Astrocyte of the spinal cord (primary cell): ENCODE results near the gene COX15.
A peak's percentile ranks its signal among the peaks of the same experiment; 100 is the strongest.

Experiments
- DNase-seq: peaks from one replicate; pipeline ENCODE4 v3.0.0; 2011; ENCODE audit warnings: low read depth, low spot score
- H3K4me3 ChIP-seq: 2 replicates; pipeline ENCODE4 v1.5.1; 2011; ENCODE audit warnings: low read depth, mild to moderate bottlenecking, low read length, moderate library complexity
- in situ Hi-C: cut with HindIII; loops from 2 replicates; pipeline ENCODE4 v1.10.0; 2017; ENCODE audit warnings: low sequenced_read_pairs
- TF ChIP-seq, protein P1 (sequence below): IDR thresholded peaks from 2 replicates; pipeline ENCODE4 v1.5.1; 2012; ENCODE audit warnings: low read depth, mild to moderate bottlenecking, low read length, inconsistent platforms

The COX15 gene

DNA sequence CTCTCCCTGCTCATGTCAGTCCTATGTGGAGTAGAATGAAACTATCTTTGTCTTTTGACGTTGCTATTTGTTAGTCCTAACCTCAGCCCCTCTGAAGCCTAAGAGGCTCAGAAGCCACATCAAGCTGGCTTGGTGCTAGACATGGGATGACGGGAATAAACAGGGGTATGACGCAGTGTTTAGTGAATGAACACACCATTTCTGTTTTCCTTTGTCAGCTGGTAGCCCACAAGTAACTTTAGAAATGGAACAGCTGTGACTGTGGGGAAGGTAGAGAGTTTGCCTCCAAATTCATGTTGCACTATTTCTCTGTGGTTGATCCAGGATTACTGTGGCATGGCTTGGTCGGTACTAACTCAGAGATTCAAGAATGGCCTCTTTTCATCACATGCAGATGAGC, 31.3 kb downstream of the COX15 start:
- TF ChIP-seq, protein P1, sequence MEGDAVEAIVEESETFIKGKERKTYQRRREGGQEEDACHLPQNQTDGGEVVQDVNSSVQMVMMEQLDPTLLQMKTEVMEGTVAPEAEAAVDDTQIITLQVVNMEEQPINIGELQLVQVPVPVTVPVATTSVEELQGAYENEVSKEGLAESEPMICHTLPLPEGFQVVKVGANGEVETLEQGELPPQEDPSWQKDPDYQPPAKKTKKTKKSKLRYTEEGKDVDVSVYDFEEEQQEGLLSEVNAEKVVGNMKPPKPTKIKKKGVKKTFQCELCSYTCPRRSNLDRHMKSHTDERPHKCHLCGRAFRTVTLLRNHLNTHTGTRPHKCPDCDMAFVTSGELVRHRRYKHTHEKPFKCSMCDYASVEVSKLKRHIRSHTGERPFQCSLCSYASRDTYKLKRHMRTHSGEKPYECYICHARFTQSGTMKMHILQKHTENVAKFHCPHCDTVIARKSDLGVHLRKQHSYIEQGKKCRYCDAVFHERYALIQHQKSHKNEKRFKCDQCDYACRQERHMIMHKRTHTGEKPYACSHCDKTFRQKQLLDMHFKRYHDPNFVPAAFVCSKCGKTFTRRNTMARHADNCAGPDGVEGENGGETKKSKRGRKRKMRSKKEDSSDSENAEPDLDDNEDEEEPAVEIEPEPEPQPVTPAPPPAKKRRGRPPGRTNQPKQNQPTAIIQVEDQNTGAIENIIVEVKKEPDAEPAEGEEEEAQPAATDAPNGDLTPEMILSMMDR = no peak
- in situ Hi-C loops = no loop called here
- DNase-seq = no peak
- H3K4me3 ChIP-seq = no peak overlapping the region

DNA sequence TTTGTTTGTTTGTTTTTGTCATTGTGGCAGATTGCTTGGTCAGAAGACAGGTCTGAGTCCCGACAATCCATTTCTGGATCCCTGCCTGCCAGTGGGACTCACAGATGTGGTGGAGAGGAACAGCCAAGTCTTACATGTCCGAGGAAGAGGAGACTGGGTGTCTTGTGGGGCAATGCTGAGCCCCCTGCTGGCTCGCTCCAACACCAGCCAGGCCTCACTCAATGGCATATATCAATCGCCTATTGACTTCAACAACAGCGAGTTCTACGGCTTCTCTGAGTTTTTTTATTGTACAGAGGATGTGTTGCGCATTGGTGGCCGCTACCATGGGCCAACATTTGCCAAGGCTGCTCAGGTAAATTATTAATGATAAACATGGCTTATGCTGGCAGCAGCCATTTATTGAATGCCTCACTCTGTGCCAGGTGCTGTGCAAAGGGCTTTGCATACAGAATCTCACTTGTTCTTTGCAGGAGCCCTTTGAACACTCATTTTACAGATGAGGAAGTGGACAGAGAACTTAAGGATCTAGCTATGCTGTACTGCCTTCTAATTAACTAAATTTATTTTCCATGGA, 33.3 kb downstream of the COX15 start:
- in situ Hi-C loops = no loop called here
- no peak overlapping the region for H3K4me3 ChIP-seq
- DNase-seq = no peak
- TF ChIP-seq, protein P1 = no peak

- H3K4me3 ChIP-seq = no peak overlapping the region
- in situ Hi-C loops = no loop called here
- TF ChIP-seq, protein P1 = no peak
- DNase-seq = peak; percentile 13
Observed at GRCh38 chr10:99695761-99696160, 36.2 kb downstream of the COX15 start.

- no peak overlapping the region for H3K4me3 ChIP-seq
- TF ChIP-seq, protein P1 = no peak
- in situ Hi-C loops = no loop called here
- DNase-seq = peak; percentile 75
Observed at GRCh38 chr10:99693933-99694583, 37.9 kb downstream of the COX15 start.

- TF ChIP-seq, protein P1 = no peak
- DNase-seq = no peak
- in situ Hi-C loops = no loop called here
- H3K4me3 ChIP-seq = no peak overlapping the region
Observed at GRCh38 chr10:99689461-99689860, 42.5 kb downstream of the COX15 start.

- no peak for DNase-seq
- TF ChIP-seq, protein P1 = no peak
- no peak overlapping the region for H3K4me3 ChIP-seq
- in situ Hi-C loops = no loop called here
Observed at GRCh38 chr10:99685597-99685967, 46.3 kb downstream of the COX15 start.
